T-helper 2 cell (primary cell): Measurements from ENCODE around the gene ITIH2.
"Not testable (repeated sequence)": the region's sequence is repeated elsewhere in the genome, so short reads cannot be mapped to it uniquely, and the experiment has no call there.

ENCODE experiments used
- DNase-seq, 5 experiments: peaks; one replicate each; pipeline versions ENCODE4 v3.0.0 to v3.0.0-alpha.2; 2012 to 2022

The ITIH2 gene

GRCh38 chr10:7696545-7696944 lies 6.6 kb upstream of the ITIH2 start:
- DNase-seq, result no peak

GRCh38 chr10:7697426-7697825 lies 5.7 kb upstream of the ITIH2 start:
- no peak for DNase-seq

- DNase-seq, result no peak
Observed at GRCh38 chr10:7700577-7701125, 2.5 kb upstream of the ITIH2 start.

- DNase-seq, result no peak
Observed at GRCh38 chr10:7701158-7701742, 1.9 kb upstream of the ITIH2 start.

GRCh38 chr10:7702288-7702812 lies 766 bp upstream of the ITIH2 start:
- DNase-seq, result no peak

GRCh38 chr10:7704071-7705016 lies 1.2 kb downstream of the ITIH2 start:
- DNase-seq, result no peak

GRCh38 chr10:7705341-7705740 lies 2.2 kb downstream of the ITIH2 start:
- DNase-seq, result no peak

- DNase-seq, result no peak
Observed at GRCh38 chr10:7706534-7707073, 3.5 kb downstream of the ITIH2 start.

GRCh38 chr10:7707102-7707501 lies 4.0 kb downstream of the ITIH2 start:
- DNase-seq, result no peak

- no peak for DNase-seq
Observed at GRCh38 chr10:7707858-7708622, 4.9 kb downstream of the ITIH2 start.

GRCh38 chr10:7708832-7709231 lies 5.7 kb downstream of the ITIH2 start:
- DNase-seq, result no peak

GRCh38 chr10:7710446-7710845 lies 7.3 kb downstream of the ITIH2 start:
- no peak for DNase-seq

- DNase-seq, result not testable (repeated sequence)
Observed at GRCh38 chr10:7711075-7711474, 8.0 kb downstream of the ITIH2 start.

GRCh38 chr10:7715515-7715914 lies 12.4 kb downstream of the ITIH2 start:
- DNase-seq, result no peak

- peak in 1 of 5 experiments; percentile 24 for DNase-seq
Observed at GRCh38 chr10:7717767-7718166, 14.7 kb downstream of the ITIH2 start.

- no peak for DNase-seq
Observed at GRCh38 chr10:7718685-7719084, 15.6 kb downstream of the ITIH2 start.

- no peak for DNase-seq
Observed at GRCh38 chr10:7720478-7720877, 17.4 kb downstream of the ITIH2 start.

- no peak for DNase-seq
Observed at GRCh38 chr10:7722927-7723529, 19.9 kb downstream of the ITIH2 start.

- no peak for DNase-seq
Observed at GRCh38 chr10:7734821-7735220, 31.7 kb downstream of the ITIH2 start.

GRCh38 chr10:7738536-7739407 lies 35.7 kb downstream of the ITIH2 start:
- peak in 1 of 5 experiments; percentile 9 for DNase-seq

- no peak for DNase-seq
Observed at GRCh38 chr10:7744307-7744706, 41.2 kb downstream of the ITIH2 start.
